ENCODE measurements around the gene TECR.
A peak's percentile ranks its signal among the peaks of the same experiment; 100 is the strongest.

TECR gene

GRCh38 chr19:14510311-14511228 is 18.8 kb upstream of the TECR start:
- peak; percentile 54 for DNase-seq (ENCODE audit: low spot score)

GRCh38 chr19:14511229-14511593 is 18.2 kb upstream of the TECR start:
- no peak for DNase-seq (ENCODE audit: low spot score)

- DNase-seq (ENCODE audit: low spot score), result no peak
Observed at GRCh38 chr19:14512406-14512961, 16.9 kb upstream of the TECR start.

GRCh38 chr19:14514215-14514863 is 15.1 kb upstream of the TECR start:
- DNase-seq (ENCODE audit: low spot score), result no peak

GRCh38 chr19:14515501-14516047 is 13.8 kb upstream of the TECR start:
- DNase-seq (ENCODE audit: low spot score), result no peak

GRCh38 chr19:14516048-14516534 is 13.3 kb upstream of the TECR start:
- peak; percentile 35 for DNase-seq (ENCODE audit: low spot score)

GRCh38 chr19:14516746-14517438 is 12.5 kb upstream of the TECR start:
- DNase-seq (ENCODE audit: low spot score), result peak; percentile 37

GRCh38 chr19:14517446-14517839 is 12.0 kb upstream of the TECR start:
- DNase-seq (ENCODE audit: low spot score), result no peak

GRCh38 chr19:14517840-14518505 is 11.4 kb upstream of the TECR start, which contains the start of gene DNAJB1:
Gene DNAJB1 (minus strand): TSS chr19:14518397. CDS start chr19:14518349, 48 bp downstream.
- DNase-seq (ENCODE audit: low spot score), result peak; percentile 84

GRCh38 chr19:14519245-14519859 is 10.0 kb upstream of the TECR start:
- DNase-seq (ENCODE audit: low spot score), result no peak

GRCh38 chr19:14519860-14520407 is 9.5 kb upstream of the TECR start:
- DNase-seq (ENCODE audit: low spot score), result peak; percentile 100

- no peak for DNase-seq (ENCODE audit: low spot score)
Observed at GRCh38 chr19:14520543-14520942, 8.9 kb upstream of the TECR start.

- DNase-seq (ENCODE audit: low spot score), result no peak
Observed at GRCh38 chr19:14525729-14526128, 3.7 kb upstream of the TECR start.

GRCh38 chr19:14526423-14526822 is 3.0 kb upstream of the TECR start:
- no peak for DNase-seq (ENCODE audit: low spot score)

- DNase-seq (ENCODE audit: low spot score), result no peak
Observed at GRCh38 chr19:14528419-14529253, 758 bp upstream of the TECR start.

GRCh38 chr19:14530005-14530348 is 583 bp downstream of the TECR start:
- no peak for DNase-seq (ENCODE audit: low spot score)

- DNase-seq (ENCODE audit: low spot score), result no peak
Observed at GRCh38 chr19:14530506-14530905, 1.1 kb downstream of the TECR start.

- DNase-seq (ENCODE audit: low spot score), result no peak
Observed at GRCh38 chr19:14533450-14533849, 4.1 kb downstream of the TECR start.

- peak; percentile 75 for DNase-seq (ENCODE audit: low spot score)
Observed at GRCh38 chr19:14536926-14537692, 7.7 kb downstream of the TECR start.
